DOHH2 (cell line): ENCODE measurements around the gene PGA5.

Source experiments
- H3F3A ChIP-seq: fragments of 200-600 bp; sonication (generic), shearing (Covaris generic); 2 replicates; pipeline ENCODE4 v1.6.0; 2016; ENCODE audit warnings: antibody characterized with exemption, mild to moderate bottlenecking; ENCODE audit not compliant: control insufficient read depth, insufficient read depth
- H3K27ac ChIP-seq: fragments of 200-600 bp; sonication (generic); 2 replicates; pipeline ENCODE4 v1.5.1; 2014; ENCODE audit warnings: low read depth, mild to moderate bottlenecking, low read length, moderate library complexity
- H3K27me3 ChIP-seq: fragments of 200-600 bp; sonication (generic); 2 replicates; pipeline ENCODE4 v1.6.1; 2014; ENCODE audit warnings: mild to moderate bottlenecking, low read length, mixed read lengths; ENCODE audit not compliant: control insufficient read depth
- H3K36me3 ChIP-seq: fragments of 200-600 bp; sonication (generic); 2 replicates; pipeline ENCODE4 v1.6.1; 2014; ENCODE audit warnings: mild to moderate bottlenecking, low read length, moderate library complexity, mixed read lengths; ENCODE audit not compliant: control insufficient read depth
- H3K4me1 ChIP-seq: fragments of 200-600 bp; sonication (generic); 2 replicates; pipeline ENCODE4 v1.6.1; 2014; ENCODE audit warnings: mild to moderate bottlenecking, low read length, mixed read lengths; ENCODE audit not compliant: control insufficient read depth
- H3K4me2 ChIP-seq: fragments of 200-600 bp; sonication (generic); 2 replicates; pipeline ENCODE4 v1.6.0; 2014; ENCODE audit warnings: mild to moderate bottlenecking, low read length, moderate library complexity
- H3K4me3 ChIP-seq: fragments of 200-600 bp; sonication (generic); 2 replicates; pipeline ENCODE4 v1.5.1; 2014; ENCODE audit warnings: mild to moderate bottlenecking, low read length, mixed read lengths
- H3K79me2 ChIP-seq: fragments of 200-600 bp; sonication (generic); 2 replicates; pipeline ENCODE4 v1.6.1; 2014; ENCODE audit warnings: mild to moderate bottlenecking, low read length, mixed read lengths; ENCODE audit not compliant: control insufficient read depth
- H3K9me2 ChIP-seq: fragments of 200-600 bp; sonication (generic); replicated peaks from 2 replicates; pipeline ENCODE4 v1.6.1; 2014; ENCODE audit warnings: mild to moderate bottlenecking, low read length, mixed read lengths; ENCODE audit not compliant: control insufficient read depth
- H3K9me3 ChIP-seq: fragments of 200-600 bp; sonication (generic); 2 replicates; pipeline ENCODE4 v1.6.1; 2014; ENCODE audit warnings: antibody characterized with exemption, low read length, mixed read lengths; ENCODE audit not compliant: control insufficient read depth, insufficient read depth
- H4K20me1 ChIP-seq: fragments of 200-600 bp; sonication (generic); 2 replicates; pipeline ENCODE4 v1.6.0; 2014; ENCODE audit warnings: low read depth, mild to moderate bottlenecking, antibody characterized with exemption, low read length, moderate library complexity; ENCODE audit not compliant: control insufficient read depth, insufficient read depth
- EZH2phosphoT487 ChIP-seq: fragments of 200-600 bp; sonication (generic); IDR thresholded peaks from 2 replicates; pipeline ENCODE4 v1.6.1; 2017; ENCODE audit warnings: borderline replicate concordance, mild to moderate bottlenecking, antibody characterized with exemption, low read length, moderate library complexity, mixed read lengths
- TF ChIP-seq, protein P1 (sequence below): fragments of 200-600 bp; sonication (generic); IDR thresholded peaks from one replicate; pipeline ENCODE4 v1.5.1; 2014; ENCODE audit warnings: antibody characterized with exemption, mild to moderate bottlenecking, low read depth, low read length; ENCODE audit not compliant: poor library complexity, severe bottlenecking

The PGA5 gene

DNA sequence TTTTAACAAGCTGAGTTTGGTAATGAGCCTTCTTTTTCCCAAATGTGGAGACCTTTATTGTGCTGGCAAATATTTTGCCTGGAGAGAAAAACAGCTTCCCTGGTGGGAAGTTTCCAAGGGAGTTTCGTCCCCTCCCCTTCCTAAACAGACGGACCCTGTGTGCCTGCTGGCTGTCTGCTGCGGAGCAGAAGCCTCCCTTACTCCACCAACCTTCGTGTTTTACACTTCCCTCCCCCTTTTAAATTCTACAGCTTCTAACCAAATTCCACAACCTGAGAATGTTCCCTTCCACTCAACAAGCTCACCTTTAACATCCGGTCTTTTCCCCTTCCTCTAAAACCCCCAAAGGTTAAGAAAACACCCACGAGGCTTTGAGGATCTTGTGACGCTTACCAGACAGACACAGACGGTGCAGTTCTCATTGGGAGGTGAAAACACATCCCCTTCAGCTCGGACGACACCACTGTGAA, 37.1 kb downstream of the PGA5 start:
- H3K9me2 ChIP-seq, result no peaks in the 10 kb centered on the region
- H4K20me1 ChIP-seq, result no peaks in the 10 kb centered on the region
- no peak overlapping the region for H3K4me3 ChIP-seq
- H3F3A ChIP-seq, result no peaks in the 10 kb centered on the region
- no peaks in the 10 kb centered on the region for H3K79me2 ChIP-seq
- H3K36me3 ChIP-seq, result peaks cover 30% of the 10 kb centered on the region
- no peaks in the 10 kb centered on the region for H3K27me3 ChIP-seq
- peaks cover 3% of the 10 kb centered on the region; the same call in 1 of the 2 replicates for H3K4me1 ChIP-seq
- no peaks in the 10 kb centered on the region for H3K9me3 ChIP-seq
- H3K27ac ChIP-seq, result no peak overlapping the region
- no peak for TF ChIP-seq EZH2phosphoT487
- TF ChIP-seq, protein P1, sequence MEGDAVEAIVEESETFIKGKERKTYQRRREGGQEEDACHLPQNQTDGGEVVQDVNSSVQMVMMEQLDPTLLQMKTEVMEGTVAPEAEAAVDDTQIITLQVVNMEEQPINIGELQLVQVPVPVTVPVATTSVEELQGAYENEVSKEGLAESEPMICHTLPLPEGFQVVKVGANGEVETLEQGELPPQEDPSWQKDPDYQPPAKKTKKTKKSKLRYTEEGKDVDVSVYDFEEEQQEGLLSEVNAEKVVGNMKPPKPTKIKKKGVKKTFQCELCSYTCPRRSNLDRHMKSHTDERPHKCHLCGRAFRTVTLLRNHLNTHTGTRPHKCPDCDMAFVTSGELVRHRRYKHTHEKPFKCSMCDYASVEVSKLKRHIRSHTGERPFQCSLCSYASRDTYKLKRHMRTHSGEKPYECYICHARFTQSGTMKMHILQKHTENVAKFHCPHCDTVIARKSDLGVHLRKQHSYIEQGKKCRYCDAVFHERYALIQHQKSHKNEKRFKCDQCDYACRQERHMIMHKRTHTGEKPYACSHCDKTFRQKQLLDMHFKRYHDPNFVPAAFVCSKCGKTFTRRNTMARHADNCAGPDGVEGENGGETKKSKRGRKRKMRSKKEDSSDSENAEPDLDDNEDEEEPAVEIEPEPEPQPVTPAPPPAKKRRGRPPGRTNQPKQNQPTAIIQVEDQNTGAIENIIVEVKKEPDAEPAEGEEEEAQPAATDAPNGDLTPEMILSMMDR, result no peak
- no peak overlapping the region for H3K4me2 ChIP-seq

DNA sequence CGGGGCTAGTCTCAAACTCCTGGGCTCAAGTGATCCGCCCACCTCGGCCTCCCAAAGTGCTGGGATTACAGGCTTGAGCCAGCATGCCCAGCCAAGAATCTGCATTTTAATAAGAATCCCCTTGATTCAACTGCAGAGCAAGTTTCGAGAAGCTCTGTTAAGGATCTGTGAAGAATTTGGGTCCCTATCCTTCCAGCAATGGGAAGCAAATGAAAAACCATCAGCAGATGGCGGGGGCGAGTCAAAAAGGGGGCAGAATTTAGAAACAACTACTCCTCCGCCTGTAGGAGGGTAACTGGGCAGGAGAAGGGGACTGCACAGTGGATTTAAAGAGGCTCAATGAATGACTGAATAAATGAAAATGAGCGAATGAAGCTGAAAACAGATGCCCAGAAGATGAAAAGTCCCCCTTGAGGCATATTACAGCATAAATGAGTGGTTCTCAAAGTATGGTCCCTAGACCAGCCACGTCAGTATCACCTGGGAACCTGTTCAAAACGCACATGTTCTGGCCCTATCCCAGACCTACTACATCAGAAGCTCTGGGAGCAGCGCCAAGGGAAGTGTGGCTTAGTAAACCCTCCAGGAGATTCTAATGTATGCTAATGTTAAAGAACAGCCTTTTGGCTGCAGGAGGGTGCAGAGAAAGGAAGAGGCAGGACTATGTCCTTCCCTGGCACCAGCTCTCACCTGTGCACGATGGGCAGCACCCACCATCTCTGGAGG, 39.1 kb downstream of the PGA5 start:
- Histone ChIP-seq H3K9me2 (no peaks in the 10 kb centered on the region), H3F3A (no peaks in the 10 kb centered on the region)
- TF ChIP-seq, protein P1, result no peak
- no peak for TF ChIP-seq EZH2phosphoT487

DNA sequence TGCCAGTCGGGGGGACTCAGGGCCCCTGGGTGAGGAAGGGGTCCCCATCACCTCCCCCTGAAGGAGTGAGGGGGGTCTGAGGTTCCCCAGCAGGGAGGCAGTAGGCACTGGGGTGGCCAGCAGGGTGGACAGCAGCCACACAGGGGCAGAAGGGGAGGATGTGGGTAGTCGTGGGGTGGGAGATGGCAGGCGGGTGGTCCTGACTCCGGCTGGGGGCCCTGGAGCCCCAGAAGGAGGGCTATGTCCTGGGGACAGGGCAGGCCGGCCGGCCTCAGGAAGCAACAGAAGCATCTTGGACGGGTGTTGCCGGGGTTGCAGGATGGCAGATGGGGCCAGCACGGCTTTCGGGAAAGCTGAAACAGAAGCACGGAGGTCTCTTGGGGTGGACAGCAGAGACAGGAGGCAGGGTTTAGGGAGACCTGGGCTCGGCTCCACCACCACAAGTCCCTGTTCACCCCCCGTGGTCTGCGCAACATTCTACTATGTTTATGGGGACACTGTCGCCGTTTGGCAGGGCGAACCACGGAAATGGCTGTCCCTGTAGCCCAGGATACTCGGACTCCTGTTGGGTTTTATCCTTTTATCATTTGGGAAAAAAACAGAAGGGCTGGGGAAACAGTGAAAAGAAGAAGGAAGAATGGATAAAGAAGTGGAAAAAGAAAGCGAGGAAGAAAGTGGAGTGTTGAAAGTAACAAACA, 40.1 kb downstream of the PGA5 start:
- no peak overlapping the region for H3K27ac ChIP-seq
- H3K4me1 ChIP-seq, result peaks cover 3% of the 10 kb centered on the region; the same call in 1 of the 2 replicates
- H3K27me3 ChIP-seq, result no peaks in the 10 kb centered on the region
- TF ChIP-seq, protein P1, result no peak
- no peak for TF ChIP-seq EZH2phosphoT487
- H3K9me3 ChIP-seq, result no peaks in the 10 kb centered on the region
- H3F3A ChIP-seq, result no peaks in the 10 kb centered on the region
- H3K36me3 ChIP-seq, result peaks cover 27% of the 10 kb centered on the region
- no peaks in the 10 kb centered on the region for H3K9me2 ChIP-seq
- no peak overlapping the region for H3K4me2 ChIP-seq
- no peaks in the 10 kb centered on the region for H4K20me1 ChIP-seq
- H3K4me3 ChIP-seq, result no peak overlapping the region
- H3K79me2 ChIP-seq, result no peaks in the 10 kb centered on the region

More for the DNA sequence above, 39.1 kb downstream of the PGA5 start:
- Histone ChIP-seq H3K4me3 (no peak overlapping the region), H3K27me3 (no peaks in the 10 kb centered on the region), H3K36me3 (peaks cover 27% of the 10 kb centered on the region), H3K4me1 (peaks cover 3% of the 10 kb centered on the region; the same call in 1 of the 2 replicates), H3K27ac (no peak overlapping the region), H3K79me2 (no peaks in the 10 kb centered on the region), H4K20me1 (no peaks in the 10 kb centered on the region), H3K9me3 (no peaks in the 10 kb centered on the region), H3K4me2 (no peak overlapping the region)
